ENCODE results near the gene GMDS. TPM values are rescaled to one million over a fixed set of nuclear protein-coding genes. Genes with fewer than 3 reads are reported as not detected.

The GMDS gene
- total RNA-seq, 1 experiment from 2014 or later, result 31.1 TPM

DNA sequence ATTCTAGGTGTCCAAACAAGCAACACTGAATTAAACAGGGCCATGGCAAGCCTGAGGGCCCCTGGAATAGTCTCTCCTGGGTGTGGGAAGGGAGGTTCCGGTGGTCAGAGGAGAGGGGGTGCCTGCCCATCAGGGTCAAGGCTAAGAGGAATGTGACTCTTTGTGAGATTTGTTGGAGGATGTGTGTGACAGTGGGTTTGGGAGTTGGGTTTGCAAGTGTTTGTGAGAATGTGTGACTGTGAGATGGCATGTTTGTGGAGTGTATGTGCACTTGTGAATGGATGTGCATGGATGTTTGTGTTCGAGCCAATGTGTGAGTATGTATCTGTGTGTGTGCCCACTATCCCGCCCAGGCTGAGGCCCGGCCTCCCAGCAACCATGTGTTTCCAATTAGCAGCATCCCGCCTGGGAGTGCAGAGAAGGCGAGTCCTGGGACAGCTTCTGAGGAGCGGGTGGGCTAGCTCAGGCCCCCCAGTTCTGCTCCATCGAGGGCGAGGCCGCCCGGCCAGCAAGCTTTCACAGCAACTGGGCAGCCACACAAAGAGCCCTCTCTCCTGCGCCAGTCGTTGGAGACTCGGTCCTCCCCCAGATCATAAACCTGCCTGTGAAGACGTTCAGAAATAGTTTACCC is 623.1 kb downstream of the GMDS start:
- no peaks in the 10 kb centered on the region for H3K36me3 Mint-ChIP-seq (ENCODE audit: insufficient read depth, unreplicated experiment)
- POLR2A ChIA-PET, result no interaction called here

DNA sequence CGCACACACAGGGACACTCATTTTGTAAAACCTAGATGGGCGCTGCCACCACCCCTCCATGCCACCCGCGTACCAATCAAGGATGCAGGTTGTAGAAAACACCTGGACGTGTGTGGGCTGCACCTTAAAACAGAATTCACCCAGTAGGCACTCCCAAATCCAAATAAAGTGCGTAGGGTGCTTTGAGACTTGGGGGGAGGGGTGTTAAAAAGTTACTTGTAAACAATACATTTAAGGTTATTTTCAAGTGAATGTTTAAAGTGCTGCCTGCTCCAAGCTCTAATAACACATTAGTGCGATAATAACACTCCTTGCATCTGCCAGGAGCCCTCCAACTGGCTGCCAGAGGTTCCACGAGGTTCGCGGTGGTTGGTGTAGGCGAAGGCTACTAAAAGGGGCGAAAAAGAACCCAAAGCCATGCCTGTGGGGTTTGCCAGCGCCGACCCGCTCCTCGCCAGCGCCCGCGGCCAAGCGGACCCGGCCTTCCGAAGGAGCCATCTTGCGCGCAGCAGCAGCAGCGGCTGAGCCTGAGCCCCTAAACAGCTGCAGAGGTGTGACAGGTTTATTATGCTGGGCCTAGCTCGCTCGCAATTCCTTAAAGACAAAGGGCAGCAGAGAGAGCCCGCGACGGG is 624.2 kb downstream of the GMDS start:
- no peak overlapping the region for H3K4me3 Mint-ChIP-seq (ENCODE audit: unreplicated experiment)
- H3K9me3 Mint-ChIP-seq (ENCODE audit: unreplicated experiment), result no peaks in the 10 kb centered on the region
- no TSS peak for BruUV-seq (replicated peaks)
- Histone ChIP-seq H3K36me3 (ENCODE audit: control insufficient read depth, insufficient read depth, low read length) (no peaks in the 10 kb centered on the region), H3K9me3 (no peaks in the 10 kb centered on the region), H3K27me3 (replicated peaks; ENCODE audit: control insufficient read depth, insufficient read depth, low read length) (no peaks in the 10 kb centered on the region), H3K4me1 (no peaks in the 10 kb centered on the region), H3K4me3 (ENCODE audit: low read depth, low read length) (no peak overlapping the region)
- no peak overlapping the region for H3K27ac Mint-ChIP-seq (ENCODE audit: unreplicated experiment)
- no peaks in the 10 kb centered on the region for H3K27me3 Mint-ChIP-seq (ENCODE audit: insufficient read depth, unreplicated experiment)
- no peaks in the 10 kb centered on the region for H3K4me1 Mint-ChIP-seq (ENCODE audit: low read depth, unreplicated experiment)
- TF ChIP-seq, protein P1, sequence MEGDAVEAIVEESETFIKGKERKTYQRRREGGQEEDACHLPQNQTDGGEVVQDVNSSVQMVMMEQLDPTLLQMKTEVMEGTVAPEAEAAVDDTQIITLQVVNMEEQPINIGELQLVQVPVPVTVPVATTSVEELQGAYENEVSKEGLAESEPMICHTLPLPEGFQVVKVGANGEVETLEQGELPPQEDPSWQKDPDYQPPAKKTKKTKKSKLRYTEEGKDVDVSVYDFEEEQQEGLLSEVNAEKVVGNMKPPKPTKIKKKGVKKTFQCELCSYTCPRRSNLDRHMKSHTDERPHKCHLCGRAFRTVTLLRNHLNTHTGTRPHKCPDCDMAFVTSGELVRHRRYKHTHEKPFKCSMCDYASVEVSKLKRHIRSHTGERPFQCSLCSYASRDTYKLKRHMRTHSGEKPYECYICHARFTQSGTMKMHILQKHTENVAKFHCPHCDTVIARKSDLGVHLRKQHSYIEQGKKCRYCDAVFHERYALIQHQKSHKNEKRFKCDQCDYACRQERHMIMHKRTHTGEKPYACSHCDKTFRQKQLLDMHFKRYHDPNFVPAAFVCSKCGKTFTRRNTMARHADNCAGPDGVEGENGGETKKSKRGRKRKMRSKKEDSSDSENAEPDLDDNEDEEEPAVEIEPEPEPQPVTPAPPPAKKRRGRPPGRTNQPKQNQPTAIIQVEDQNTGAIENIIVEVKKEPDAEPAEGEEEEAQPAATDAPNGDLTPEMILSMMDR (IDR thresholded peaks at IDR 0.05; ENCODE audit: insufficient read depth in 1 of 2, low read depth in 1 of 2, low read length in 1 of 2, severe bottlenecking in 1 of 2, unreplicated experiment in 1 of 2), result no peak
- ChIA-PET POLR2A (no interaction called here), CTCF (no interaction called here)
- no peak for DNase-seq
- intact Hi-C loops (cut with micrococcal nuclease; ENCODE audit: unreplicated experiment), result no loop called here
- no peaks in the 10 kb centered on the region for H3K36me3 Mint-ChIP-seq (ENCODE audit: insufficient read depth, unreplicated experiment)

More for the DNA sequence above, 623.1 kb downstream of the GMDS start:
- TF ChIP-seq, protein P1 (IDR thresholded peaks at IDR 0.05; ENCODE audit: insufficient read depth in 1 of 2, low read depth in 1 of 2, low read length in 1 of 2, severe bottlenecking in 1 of 2, unreplicated experiment in 1 of 2), result no peak
- no peak overlapping the region for H3K4me3 ChIP-seq (ENCODE audit: low read depth, low read length)
- CTCF ChIA-PET, result no interaction called here
- H3K36me3 ChIP-seq (ENCODE audit: control insufficient read depth, insufficient read depth, low read length), result no peaks in the 10 kb centered on the region
- H3K4me1 ChIP-seq, result no peaks in the 10 kb centered on the region
- no peaks in the 10 kb centered on the region for H3K27me3 ChIP-seq (replicated peaks; ENCODE audit: control insufficient read depth, insufficient read depth, low read length)
- Mint-ChIP-seq H3K4me3 (ENCODE audit: unreplicated experiment) (no peak overlapping the region), H3K4me1 (ENCODE audit: low read depth, unreplicated experiment) (no peaks in the 10 kb centered on the region), H3K27ac (ENCODE audit: unreplicated experiment) (no peak overlapping the region), H3K9me3 (ENCODE audit: unreplicated experiment) (no peaks in the 10 kb centered on the region), H3K27me3 (ENCODE audit: insufficient read depth, unreplicated experiment) (no peaks in the 10 kb centered on the region)
- intact Hi-C loops (cut with micrococcal nuclease; ENCODE audit: unreplicated experiment), result no loop called here
- no peaks in the 10 kb centered on the region for H3K9me3 ChIP-seq
- DNase-seq, result peak in 1 of 2 experiments; percentile 16
- BruUV-seq (replicated peaks), result no TSS peak

DNA sequence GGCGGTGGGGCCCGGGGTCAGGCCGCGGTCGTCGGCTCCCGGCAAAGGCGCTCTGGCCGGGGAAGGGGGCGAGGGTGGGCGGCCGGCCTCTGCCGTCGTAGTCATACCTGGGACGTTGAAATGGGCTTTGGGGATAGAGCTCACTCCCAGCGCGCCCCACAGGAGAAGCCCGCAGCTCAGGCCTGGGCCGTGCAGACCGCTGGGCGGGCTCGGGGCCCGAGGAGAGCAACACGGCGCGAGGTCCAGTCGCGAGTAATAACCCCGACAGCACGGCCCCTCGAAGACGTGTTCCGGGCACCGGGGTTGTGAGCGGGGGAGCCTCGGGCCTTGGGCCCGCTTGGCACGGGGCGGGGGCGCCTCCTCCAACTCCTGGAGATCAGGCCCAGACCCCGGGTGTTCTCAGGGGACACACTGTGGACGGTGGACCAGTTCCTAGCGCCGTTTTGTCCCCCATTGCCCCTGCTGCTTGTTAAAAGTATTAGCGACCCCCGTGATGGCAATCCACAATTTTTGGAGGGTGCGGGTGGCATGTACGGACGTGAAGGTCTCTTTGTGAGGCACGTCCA is 624.8 kb downstream of the GMDS start:
- ChIA-PET CTCF (no interaction called here), POLR2A (no interaction called here)
- peak in 1 of 2 experiments; percentile 22 for DNase-seq
- Mint-ChIP-seq H3K27me3 (ENCODE audit: insufficient read depth, unreplicated experiment) (no peaks in the 10 kb centered on the region), H3K4me3 (ENCODE audit: unreplicated experiment) (no peak overlapping the region), H3K9me3 (ENCODE audit: unreplicated experiment) (no peaks in the 10 kb centered on the region), H3K36me3 (ENCODE audit: insufficient read depth, unreplicated experiment) (no peaks in the 10 kb centered on the region), H3K4me1 (ENCODE audit: low read depth, unreplicated experiment) (no peaks in the 10 kb centered on the region), H3K27ac (ENCODE audit: unreplicated experiment) (no peak overlapping the region)
- H3K9me3 ChIP-seq, result no peaks in the 10 kb centered on the region
- intact Hi-C loops (cut with micrococcal nuclease; ENCODE audit: unreplicated experiment), result no loop called here
- no peaks in the 10 kb centered on the region for H3K4me1 ChIP-seq
- H3K4me3 ChIP-seq (ENCODE audit: low read depth, low read length), result no peak overlapping the region
- TF ChIP-seq, protein P1 (IDR thresholded peaks at IDR 0.05; ENCODE audit: insufficient read depth in 1 of 2, low read depth in 1 of 2, low read length in 1 of 2, severe bottlenecking in 1 of 2, unreplicated experiment in 1 of 2), result no peak
- no TSS peak for BruUV-seq (replicated peaks)
- no peaks in the 10 kb centered on the region for H3K27me3 ChIP-seq (replicated peaks; ENCODE audit: control insufficient read depth, insufficient read depth, low read length)
- H3K36me3 ChIP-seq (ENCODE audit: control insufficient read depth, insufficient read depth, low read length), result no peaks in the 10 kb centered on the region

All from Caco-2 (cell line).